ENCODE data around the gene TCEAL1. TPM values are rescaled to one million over a fixed set of nuclear protein-coding genes. Genes with fewer than 3 reads are reported as not detected.
"Not testable (repeated sequence)": the region's sequence is repeated elsewhere in the genome, so short reads cannot be mapped to it uniquely, and the experiment has no call there.

TCEAL1 gene
- total RNA-seq, 4 donors from 2014 or later = 192 to 287 (median 217) TPM

DNA sequence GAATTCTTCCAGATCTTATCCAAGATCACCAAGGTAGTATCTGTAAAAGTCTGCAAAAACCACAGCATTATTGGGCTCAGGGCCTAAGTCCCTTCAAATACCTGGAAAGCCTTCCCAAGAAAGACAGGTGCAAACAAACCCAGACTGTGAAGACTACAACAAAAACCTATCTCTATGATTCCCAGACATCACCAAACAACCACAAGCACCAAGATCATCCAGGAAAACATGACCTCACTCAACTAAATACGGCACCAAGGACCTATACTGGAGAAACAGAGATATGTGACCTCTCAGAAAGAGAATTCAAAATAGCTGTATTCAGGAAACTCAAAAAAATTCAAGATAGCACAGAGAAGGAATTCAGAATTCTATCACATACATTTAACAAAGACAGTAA is 15.3 kb downstream of the TCEAL1 start:
- H3K36me3 ChIP-seq = no peaks in the 10 kb centered on the region
- no peak overlapping the region for H3K4me3 ChIP-seq
- no peaks in the 10 kb centered on the region for H3K4me1 ChIP-seq
- intact Hi-C loops (cut with DNase I) = no loop called here
- DNase-seq (ENCODE audit: extremely low spot score) = no peak
- peaks cover 0 to 12% (median 0%) of the 10 kb centered on the region in 4 donors for H3K9me3 ChIP-seq
- H3K27me3 ChIP-seq = no peaks in the 10 kb centered on the region
- TF ChIP-seq EP300 (IDR thresholded peaks at IDR 0.05) = no peak
- TF ChIP-seq, protein P1, sequence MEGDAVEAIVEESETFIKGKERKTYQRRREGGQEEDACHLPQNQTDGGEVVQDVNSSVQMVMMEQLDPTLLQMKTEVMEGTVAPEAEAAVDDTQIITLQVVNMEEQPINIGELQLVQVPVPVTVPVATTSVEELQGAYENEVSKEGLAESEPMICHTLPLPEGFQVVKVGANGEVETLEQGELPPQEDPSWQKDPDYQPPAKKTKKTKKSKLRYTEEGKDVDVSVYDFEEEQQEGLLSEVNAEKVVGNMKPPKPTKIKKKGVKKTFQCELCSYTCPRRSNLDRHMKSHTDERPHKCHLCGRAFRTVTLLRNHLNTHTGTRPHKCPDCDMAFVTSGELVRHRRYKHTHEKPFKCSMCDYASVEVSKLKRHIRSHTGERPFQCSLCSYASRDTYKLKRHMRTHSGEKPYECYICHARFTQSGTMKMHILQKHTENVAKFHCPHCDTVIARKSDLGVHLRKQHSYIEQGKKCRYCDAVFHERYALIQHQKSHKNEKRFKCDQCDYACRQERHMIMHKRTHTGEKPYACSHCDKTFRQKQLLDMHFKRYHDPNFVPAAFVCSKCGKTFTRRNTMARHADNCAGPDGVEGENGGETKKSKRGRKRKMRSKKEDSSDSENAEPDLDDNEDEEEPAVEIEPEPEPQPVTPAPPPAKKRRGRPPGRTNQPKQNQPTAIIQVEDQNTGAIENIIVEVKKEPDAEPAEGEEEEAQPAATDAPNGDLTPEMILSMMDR (IDR thresholded peaks at IDR 0.05) = no peak
- TF ChIP-seq POLR2A (IDR thresholded peaks at IDR 0.05; ENCODE audit: low read depth) = no peak
- TF ChIP-seq POLR2AphosphoS5 (IDR thresholded peaks at IDR 0.05) = no peak
- 40% methylated on average over 1 of the region's 1 CpG for WGBS
- no peak overlapping the region for H3K27ac ChIP-seq (replicated peaks in 1 of 4)

GRCh38 chrX:103647630-103648029 is 18.9 kb downstream of the TCEAL1 start:
- no peaks in the 10 kb centered on the region for H3K27me3 ChIP-seq
- 39% methylated on average over 1 of the region's 1 CpG for WGBS
- intact Hi-C loops (cut with DNase I) = no loop called here

DNA sequence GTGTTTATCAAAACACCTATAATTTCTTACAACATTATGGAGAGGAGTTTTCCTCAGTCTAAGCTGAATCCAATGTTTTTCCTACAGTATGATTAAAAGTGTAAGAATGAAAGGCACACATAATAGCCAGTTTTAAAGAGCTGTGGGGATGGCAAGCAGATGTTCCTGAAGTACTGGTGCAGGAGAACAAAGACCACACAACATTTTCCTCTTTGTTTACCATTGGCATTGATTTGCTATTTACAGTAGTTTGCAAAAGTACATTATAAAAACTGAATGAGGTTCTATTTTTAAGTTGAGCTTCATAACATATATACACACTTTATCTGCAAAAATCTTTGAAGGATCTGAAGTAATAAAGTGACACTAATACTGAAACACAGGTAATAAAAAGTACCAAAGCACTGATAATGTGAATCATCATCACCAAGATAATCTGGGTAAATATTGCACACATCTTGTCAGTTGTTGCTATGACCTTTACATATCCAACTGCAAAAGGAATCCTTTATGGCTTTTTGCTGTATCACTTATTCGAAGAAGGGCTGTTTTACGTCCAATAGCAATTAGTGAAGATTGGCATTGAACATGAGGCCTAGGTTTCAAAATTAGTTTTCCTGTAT is 22.5 kb downstream of the TCEAL1 start:
- TF ChIP-seq POLR2A (IDR thresholded peaks at IDR 0.05; ENCODE audit: low read depth) (no peak), POLR2AphosphoS5 (IDR thresholded peaks at IDR 0.05) (no peak), EP300 (IDR thresholded peaks at IDR 0.05) (no peak)
- TF ChIP-seq, protein P1 (IDR thresholded peaks at IDR 0.05) = no peak
- Histone ChIP-seq H3K4me1 (no peaks in the 10 kb centered on the region), H3K36me3 (no peaks in the 10 kb centered on the region), H3K9me3 (peaks cover 0 to 6% (median 0%) of the 10 kb centered on the region in 4 donors), H3K27me3 (no peaks in the 10 kb centered on the region), H3K27ac (replicated peaks in 1 of 4) (no peak overlapping the region), H3K4me3 (no peak overlapping the region)
- 81% methylated on average over 2 of the region's 2 CpGs for WGBS
- intact Hi-C loops (cut with DNase I) = no loop called here
- no peak for DNase-seq (ENCODE audit: extremely low spot score)

More at GRCh38 chrX:103647630-103648029, 18.9 kb downstream of the TCEAL1 start:
- H3K4me1 ChIP-seq = no peaks in the 10 kb centered on the region
- no peak for DNase-seq (ENCODE audit: extremely low spot score)
- no peak overlapping the region for H3K4me3 ChIP-seq
- no peak overlapping the region for H3K27ac ChIP-seq (replicated peaks in 1 of 4)
- TF ChIP-seq, protein P1 (IDR thresholded peaks at IDR 0.05) = no peak
- H3K36me3 ChIP-seq = no peaks in the 10 kb centered on the region
- H3K9me3 ChIP-seq = peaks cover 0 to 12% (median 0%) of the 10 kb centered on the region in 4 donors

DNA sequence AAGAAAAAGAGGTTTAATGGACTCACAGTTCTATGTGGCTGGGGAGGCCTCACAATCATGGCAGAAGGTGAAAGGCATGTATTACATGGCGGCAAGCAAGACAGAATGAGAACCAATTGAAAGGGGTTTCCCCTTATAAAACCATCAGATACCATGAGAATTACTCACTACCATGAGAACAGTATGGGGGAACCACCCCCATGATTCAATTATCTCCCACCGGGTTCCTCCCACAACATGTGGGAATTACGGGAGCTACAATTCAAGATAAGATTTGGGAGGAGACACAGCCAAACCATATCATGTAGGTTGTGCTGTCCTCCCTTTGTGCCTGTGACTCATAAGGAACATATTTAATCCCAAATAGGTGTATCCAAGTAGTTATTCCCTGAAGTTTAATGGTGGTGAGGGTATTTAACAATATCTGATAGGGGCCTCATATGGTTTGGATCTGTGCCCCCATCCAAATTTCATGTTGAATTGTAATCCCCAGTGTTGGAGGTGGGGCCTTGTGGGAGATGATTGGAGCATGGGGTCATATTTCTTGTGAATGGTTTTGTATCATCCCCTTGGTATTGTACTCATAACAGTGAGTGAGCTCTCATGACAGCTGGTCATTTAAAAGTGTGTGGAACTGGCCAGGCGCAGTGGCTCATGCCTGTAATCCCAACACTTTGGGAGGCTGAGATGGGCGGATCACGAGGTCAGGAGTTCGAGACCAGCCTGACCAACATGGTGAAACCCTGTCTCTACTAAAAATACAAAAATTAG is 26.6 kb downstream of the TCEAL1 start:
- DNase-seq (ENCODE audit: extremely low spot score); H3K36me3 ChIP-seq; H3K4me3 ChIP-seq; H3K27ac ChIP-seq (replicated peaks in 1 of 4); H3K9me3 ChIP-seq; intact Hi-C loops (cut with DNase I); H3K27me3 ChIP-seq; H3K4me1 ChIP-seq: not testable (repeated sequence)
- 82% methylated on average over 7 of the region's 7 CpGs for WGBS

DNA sequence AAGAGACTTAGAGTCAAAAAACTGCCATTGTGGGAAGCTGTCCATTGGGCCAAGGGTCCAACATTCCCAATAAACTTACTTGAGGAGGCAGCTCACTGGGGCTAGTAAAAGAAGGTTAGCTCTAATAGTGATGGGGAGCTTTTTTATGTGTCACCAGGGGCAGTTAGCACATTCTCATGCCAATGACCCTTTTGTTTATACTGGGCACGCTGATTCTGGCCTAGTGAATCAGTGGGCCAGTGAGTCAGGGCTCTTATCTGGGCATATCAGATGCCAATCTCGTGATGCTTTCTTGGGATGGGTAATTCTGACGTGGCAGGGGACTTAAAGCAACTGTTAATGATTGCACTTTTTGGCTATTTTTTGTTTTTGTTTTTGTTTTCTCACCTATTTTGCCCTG is 27.8 kb downstream of the TCEAL1 start:
- H3K36me3 ChIP-seq = no peaks in the 10 kb centered on the region
- H3K27me3 ChIP-seq = peaks cover 0 to 5% (median 0%) of the 10 kb centered on the region in 4 donors
- intact Hi-C loops (cut with DNase I) = no loop called here
- no peaks in the 10 kb centered on the region for H3K9me3 ChIP-seq
- TF ChIP-seq POLR2AphosphoS5 (IDR thresholded peaks at IDR 0.05) (no peak), EP300 (IDR thresholded peaks at IDR 0.05) (no peak), POLR2A (IDR thresholded peaks at IDR 0.05; ENCODE audit: low read depth) (no peak)
- TF ChIP-seq, protein P1 (IDR thresholded peaks at IDR 0.05) = no peak
- no peak overlapping the region for H3K4me3 ChIP-seq
- no peak for DNase-seq (ENCODE audit: extremely low spot score)
- no peak overlapping the region for H3K27ac ChIP-seq (replicated peaks in 1 of 4)
- WGBS = 30% methylated on average over 3 of the region's 3 CpGs
- no peaks in the 10 kb centered on the region for H3K4me1 ChIP-seq

DNA sequence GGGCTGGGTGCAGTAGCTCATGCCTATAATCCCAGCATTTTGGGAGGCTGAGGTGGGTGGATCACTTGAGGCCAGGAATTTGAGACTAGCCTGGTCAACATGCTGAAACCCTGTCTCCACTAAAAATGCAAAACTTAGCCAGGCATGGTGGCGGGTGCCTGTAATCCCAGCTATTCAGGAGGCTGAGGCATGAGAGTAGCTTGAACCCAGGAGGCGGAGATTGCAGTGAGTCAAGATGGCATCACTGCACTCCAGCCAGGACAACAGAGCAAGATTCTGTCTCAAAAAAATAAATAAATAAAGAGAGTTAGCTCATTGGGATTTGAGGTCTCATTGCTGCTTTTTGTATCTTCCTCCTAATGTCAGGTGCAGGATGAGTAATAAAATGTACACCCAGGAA is 28.3 kb downstream of the TCEAL1 start:
- H3K27ac ChIP-seq (replicated peaks in 1 of 4); H3K9me3 ChIP-seq; H3K4me1 ChIP-seq; intact Hi-C loops (cut with DNase I); H3K4me3 ChIP-seq; H3K36me3 ChIP-seq; H3K27me3 ChIP-seq; DNase-seq (ENCODE audit: extremely low spot score): not testable (repeated sequence)
- WGBS = 86% methylated on average over 2 of the region's 2 CpGs

All from esophagus muscularis mucosa (tissue), 4 donors.